HepG2 (cell line): ENCODE measurements around the gene LHPP. TPM values are rescaled to one million over a fixed set of nuclear protein-coding genes. Genes with fewer than 3 reads are reported as not detected.

Source experiments
- ATF3 ChIP-seq: sonication (generic); formaldehyde crosslinking; IDR thresholded peaks from 2 replicates; pipeline ENCODE4 v1.4.0; 2020; ENCODE audit warnings: missing genetic modification reagents
- CHD4 ChIP-seq: fragments of 200-600 bp; sonication (generic); IDR thresholded peaks from 2 replicates; pipeline ENCODE4 v1.7.0; 2017; ENCODE audit warnings: mild to moderate bottlenecking, low read length, borderline replicate concordance
- EP300 ChIP-seq, 3 experiments: sonication (generic) in 1 of 3; formaldehyde crosslinking in 1 of 3; IDR thresholded peaks; 2 replicates each; pipeline versions ENCODE4 v1.5.1 to v1.6.1; 2011 to 2020; ENCODE audit warnings: low read depth in 2 of 3, low read length in 2 of 3, borderline replicate concordance in 1 of 3, improper control_type of control experiment in 1 of 3, mild to moderate bottlenecking in 1 of 3, missing genetic modification reagents in 1 of 3, moderate library complexity in 1 of 3
- FOXK2 ChIP-seq: fragments of 450-650 bp; IDR thresholded peaks from 2 replicates; pipeline ENCODE4 v1.6.1; 2016
- GATAD1 ChIP-seq: IDR thresholded peaks from 2 replicates; pipeline ENCODE4 v1.6.1; 2016; ENCODE audit warnings: missing genetic modification reagents, missing compliant biosample characterization
- HMG20B ChIP-seq: conservative IDR thresholded peaks from 2 replicates; pipeline ENCODE4 v1.6.1; 2016; ENCODE audit warnings: missing genetic modification reagents, missing compliant biosample characterization
- KAT2B ChIP-seq: fragments of 150-350 bp; IDR thresholded peaks from 2 replicates; pipeline ENCODE4 v1.6.1; 2014; ENCODE audit warnings: low read depth, low read length, borderline replicate concordance
- KAT8 ChIP-seq: IDR thresholded peaks from 2 replicates; pipeline ENCODE4 v1.6.1; 2016; ENCODE audit warnings: missing genetic modification reagents, missing compliant biosample characterization
- NFE2L1 ChIP-seq: sonication (generic); formaldehyde crosslinking; IDR thresholded peaks from 2 replicates; pipeline ENCODE4 v1.4.0; 2020; ENCODE audit warnings: missing genetic modification reagents, mild to moderate bottlenecking, borderline replicate concordance
- NFKBIZ ChIP-seq: IDR thresholded peaks from 2 replicates; pipeline ENCODE4 v1.6.1; 2018; ENCODE audit warnings: missing genetic modification reagents, missing compliant biosample characterization
- PITX1 ChIP-seq: sonication (generic); formaldehyde crosslinking; IDR thresholded peaks from 2 replicates; pipeline ENCODE4 v1.5.1; 2020; ENCODE audit warnings: mild to moderate bottlenecking, missing genetic modification reagents
- TARDBP ChIP-seq: sonication (generic); formaldehyde crosslinking; IDR thresholded peaks from 2 replicates; pipeline ENCODE4 v1.8.0; 2022; ENCODE audit warnings: mild to moderate bottlenecking, missing genetic modification reagents
- THAP9 ChIP-seq: sonication (generic); formaldehyde crosslinking; IDR thresholded peaks from 2 replicates; pipeline ENCODE4; 2020; ENCODE audit warnings: missing genetic modification reagents, mild to moderate bottlenecking, borderline replicate concordance
- ZNF274 ChIP-seq: sonication (generic); formaldehyde crosslinking; IDR thresholded peaks from 2 replicates; pipeline ENCODE4 v1.5.1; 2020; ENCODE audit warnings: mild to moderate bottlenecking, missing genetic modification reagents
- ZNF451 ChIP-seq: sonication (generic); formaldehyde crosslinking; IDR thresholded peaks from 2 replicates; pipeline ENCODE4 v1.5.0; 2020; ENCODE audit warnings: mild to moderate bottlenecking, missing genetic modification reagents
- ZNF557 ChIP-seq: sonication (generic); formaldehyde crosslinking; IDR thresholded peaks from 2 replicates; pipeline ENCODE4 v1.4.0; 2020; ENCODE audit warnings: missing genetic modification reagents
- polyA plus RNA-seq, 8 experiments: library from polyadenylated mRNA; depleted of rRNA in 3 of 8; stranded (reverse) in 7 of 8; unstranded in 1 of 8; fragments of >200 nt; fragmentation: Illumina TruSeq in 4 of 8; extraction: Trizol in 4 of 8; gene quantifications; 2 replicates each; pipeline versions ENCODE4 v1.2.1 to v1.2.3, GENCODE V29; 2011 to 2016; ENCODE audit warnings: low read depth in 4 of 8, missing spikeins in 1 of 8, mixed read lengths in 1 of 8; ENCODE audit not compliant: insufficient read depth in 1 of 8
- total RNA-seq, 5 experiments: library from RNA; depleted of rRNA; stranded (reverse); fragments of >200 nt; fragmentation: Illumina TruSeq; extraction: Trizol; gene quantifications; 2 replicates each; pipeline ENCODE4 v1.2.3, GENCODE V29; 2016; ENCODE audit warnings: low read depth in 1 of 5
- TF ChIP-seq, protein P1 (sequence below): IDR thresholded peaks from 2 replicates; pipeline ENCODE4 v1.6.1; 2012; ENCODE audit warnings: low read depth, low read length, improper control_type of control experiment
- TF ChIP-seq, protein P2 (sequence below): IDR thresholded peaks from 2 replicates; pipeline ENCODE4 v1.6.1; 2016; ENCODE audit warnings: low read depth, missing genetic modification reagents, missing compliant biosample characterization

LHPP gene
- total and polyA plus RNA-seq, 2 of the 13 experiments (the other 11 are each of a cell fraction or from before 2014, with no cell fraction given), result 5.2 to 13.1 TPM

GRCh38 chr10:124470544-124471434 is 9.2 kb downstream of the LHPP start (continued):
- TF ChIP-seq ZNF274 (CRISPR knock-in tag) (no peak), TARDBP (CRISPR knock-in tag) (peak; percentile 96), HMG20B (peak; percentile 95), KAT8 (CRISPR knock-in tag) (peak; percentile 77; the same call in 1 of the 2 replicates), KAT2B (no peak), EP300 (IDR thresholded peaks at IDR 0.05; ENCODE audit: low read depth in 2 of 2, low read length in 2 of 2) (peak; percentile 92 to 94), EP300 (CRISPR knock-in tag; IDR thresholded peaks at IDR 0.05; ENCODE audit: borderline replicate concordance) (peak; percentile 94), NFKBIZ (CRISPR knock-in tag) (peak; percentile 90; the same call in 1 of the 2 replicates), FOXK2 (peak; percentile 56; the same call in 1 of the 2 replicates), ATF3 (peak; percentile 98), NFE2L1 (CRISPR knock-in tag) (no peak), PITX1 (CRISPR knock-in tag) (peak; percentile 95), CHD4 (peak; percentile 74; the same call in 1 of the 2 replicates), ZNF451 (CRISPR knock-in tag) (0 out of 2 replicates have a peak, but pooled peaks have one; percentile 54), ZNF557 (CRISPR knock-in tag) (peak; percentile 81; the same call in 1 of the 2 replicates), GATAD1 (peak; percentile 30; the same call in 1 of the 2 replicates), THAP9 (CRISPR knock-in tag) (no peak; the same call in 1 of the 2 replicates)
- TF ChIP-seq, protein P1, sequence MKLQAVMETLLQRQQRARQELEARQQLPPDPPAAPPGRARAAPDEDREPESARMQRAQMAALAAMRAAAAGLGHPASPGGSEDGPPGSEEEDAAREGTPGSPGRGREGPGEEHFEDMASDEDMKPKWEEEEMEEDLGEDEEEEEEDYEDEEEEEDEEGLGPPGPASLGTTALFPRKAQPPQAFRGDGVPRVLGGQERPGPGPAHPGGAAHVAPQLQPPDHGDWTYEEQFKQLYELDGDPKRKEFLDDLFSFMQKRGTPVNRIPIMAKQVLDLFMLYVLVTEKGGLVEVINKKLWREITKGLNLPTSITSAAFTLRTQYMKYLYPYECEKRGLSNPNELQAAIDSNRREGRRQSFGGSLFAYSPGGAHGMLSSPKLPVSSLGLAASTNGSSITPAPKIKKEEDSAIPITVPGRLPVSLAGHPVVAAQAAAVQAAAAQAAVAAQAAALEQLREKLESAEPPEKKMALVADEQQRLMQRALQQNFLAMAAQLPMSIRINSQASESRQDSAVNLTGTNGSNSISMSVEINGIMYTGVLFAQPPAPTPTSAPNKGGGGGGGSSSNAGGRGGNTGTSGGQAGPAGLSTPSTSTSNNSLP, result no peak
- TF ChIP-seq, protein P2, sequence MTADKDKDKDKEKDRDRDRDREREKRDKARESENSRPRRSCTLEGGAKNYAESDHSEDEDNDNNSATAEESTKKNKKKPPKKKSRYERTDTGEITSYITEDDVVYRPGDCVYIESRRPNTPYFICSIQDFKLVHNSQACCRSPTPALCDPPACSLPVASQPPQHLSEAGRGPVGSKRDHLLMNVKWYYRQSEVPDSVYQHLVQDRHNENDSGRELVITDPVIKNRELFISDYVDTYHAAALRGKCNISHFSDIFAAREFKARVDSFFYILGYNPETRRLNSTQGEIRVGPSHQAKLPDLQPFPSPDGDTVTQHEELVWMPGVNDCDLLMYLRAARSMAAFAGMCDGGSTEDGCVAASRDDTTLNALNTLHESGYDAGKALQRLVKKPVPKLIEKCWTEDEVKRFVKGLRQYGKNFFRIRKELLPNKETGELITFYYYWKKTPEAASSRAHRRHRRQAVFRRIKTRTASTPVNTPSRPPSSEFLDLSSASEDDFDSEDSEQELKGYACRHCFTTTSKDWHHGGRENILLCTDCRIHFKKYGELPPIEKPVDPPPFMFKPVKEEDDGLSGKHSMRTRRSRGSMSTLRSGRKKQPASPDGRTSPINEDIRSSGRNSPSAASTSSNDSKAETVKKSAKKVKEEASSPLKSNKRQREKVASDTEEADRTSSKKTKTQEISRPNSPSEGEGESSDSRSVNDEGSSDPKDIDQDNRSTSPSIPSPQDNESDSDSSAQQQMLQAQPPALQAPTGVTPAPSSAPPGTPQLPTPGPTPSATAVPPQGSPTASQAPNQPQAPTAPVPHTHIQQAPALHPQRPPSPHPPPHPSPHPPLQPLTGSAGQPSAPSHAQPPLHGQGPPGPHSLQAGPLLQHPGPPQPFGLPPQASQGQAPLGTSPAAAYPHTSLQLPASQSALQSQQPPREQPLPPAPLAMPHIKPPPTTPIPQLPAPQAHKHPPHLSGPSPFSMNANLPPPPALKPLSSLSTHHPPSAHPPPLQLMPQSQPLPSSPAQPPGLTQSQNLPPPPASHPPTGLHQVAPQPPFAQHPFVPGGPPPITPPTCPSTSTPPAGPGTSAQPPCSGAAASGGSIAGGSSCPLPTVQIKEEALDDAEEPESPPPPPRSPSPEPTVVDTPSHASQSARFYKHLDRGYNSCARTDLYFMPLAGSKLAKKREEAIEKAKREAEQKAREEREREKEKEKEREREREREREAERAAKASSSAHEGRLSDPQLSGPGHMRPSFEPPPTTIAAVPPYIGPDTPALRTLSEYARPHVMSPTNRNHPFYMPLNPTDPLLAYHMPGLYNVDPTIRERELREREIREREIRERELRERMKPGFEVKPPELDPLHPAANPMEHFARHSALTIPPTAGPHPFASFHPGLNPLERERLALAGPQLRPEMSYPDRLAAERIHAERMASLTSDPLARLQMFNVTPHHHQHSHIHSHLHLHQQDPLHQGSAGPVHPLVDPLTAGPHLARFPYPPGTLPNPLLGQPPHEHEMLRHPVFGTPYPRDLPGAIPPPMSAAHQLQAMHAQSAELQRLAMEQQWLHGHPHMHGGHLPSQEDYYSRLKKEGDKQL, result peak; percentile 93
